ENCODE results near the gene CITED1. TPM values are rescaled to one million over a fixed set of nuclear protein-coding genes. Genes with fewer than 3 reads are reported as not detected.
A peak's percentile ranks its signal among the peaks of the same experiment; 100 is the strongest.

The CITED1 gene
- total RNA-seq, 1 donor from 2014 or later = 6.0 TPM

DNA sequence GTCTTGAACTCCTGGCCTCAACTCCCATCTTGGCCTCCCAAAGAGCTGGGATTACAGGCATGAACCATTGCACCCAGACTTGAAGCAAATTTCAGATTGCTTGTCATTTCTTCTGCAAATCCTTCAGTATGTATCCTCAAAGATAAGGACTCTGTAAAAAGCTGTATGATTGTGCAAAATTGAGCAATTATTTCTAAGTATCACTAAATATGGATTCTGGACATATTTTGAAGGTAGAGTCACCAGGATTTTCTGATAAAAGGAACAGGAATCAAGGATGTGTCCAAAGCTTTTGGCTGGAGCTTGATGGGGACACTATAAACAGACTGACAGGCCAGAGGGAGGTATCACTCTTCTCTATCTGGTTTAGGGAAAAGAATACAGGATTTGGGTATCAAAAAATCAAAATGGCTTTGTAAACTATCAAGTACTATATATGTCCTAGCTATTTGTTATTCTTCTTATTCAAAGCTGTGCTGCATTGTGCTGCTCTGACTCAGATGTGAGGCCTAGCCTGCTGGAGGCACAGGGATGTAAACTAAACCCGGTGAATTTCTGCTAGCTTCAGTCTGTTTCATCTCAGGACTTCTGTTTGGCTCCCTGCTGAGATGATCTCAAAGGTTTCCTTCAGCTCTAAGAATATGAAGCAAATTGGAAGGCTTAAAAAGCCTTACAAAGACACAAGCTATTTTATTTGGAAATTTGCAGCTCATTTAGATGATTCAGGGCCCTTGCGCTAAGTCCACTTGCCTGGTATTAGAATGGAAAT is 36.9 kb downstream of the CITED1 start:
- Mint-ChIP-seq H3K36me3 (peaks cover 40% of the 10 kb centered on the region), H3K27ac (no peak overlapping the region), H3K4me3 (no peak overlapping the region), H3K4me1 (ENCODE audit: unreplicated experiment) (peaks cover 15% of the 10 kb centered on the region), H3K27me3 (no peaks in the 10 kb centered on the region), H3K9me3 (no peaks in the 10 kb centered on the region)
- no peak for DNase-seq (ENCODE audit: extremely low spot score, unreplicated experiment)
- TF ChIP-seq, protein P1, sequence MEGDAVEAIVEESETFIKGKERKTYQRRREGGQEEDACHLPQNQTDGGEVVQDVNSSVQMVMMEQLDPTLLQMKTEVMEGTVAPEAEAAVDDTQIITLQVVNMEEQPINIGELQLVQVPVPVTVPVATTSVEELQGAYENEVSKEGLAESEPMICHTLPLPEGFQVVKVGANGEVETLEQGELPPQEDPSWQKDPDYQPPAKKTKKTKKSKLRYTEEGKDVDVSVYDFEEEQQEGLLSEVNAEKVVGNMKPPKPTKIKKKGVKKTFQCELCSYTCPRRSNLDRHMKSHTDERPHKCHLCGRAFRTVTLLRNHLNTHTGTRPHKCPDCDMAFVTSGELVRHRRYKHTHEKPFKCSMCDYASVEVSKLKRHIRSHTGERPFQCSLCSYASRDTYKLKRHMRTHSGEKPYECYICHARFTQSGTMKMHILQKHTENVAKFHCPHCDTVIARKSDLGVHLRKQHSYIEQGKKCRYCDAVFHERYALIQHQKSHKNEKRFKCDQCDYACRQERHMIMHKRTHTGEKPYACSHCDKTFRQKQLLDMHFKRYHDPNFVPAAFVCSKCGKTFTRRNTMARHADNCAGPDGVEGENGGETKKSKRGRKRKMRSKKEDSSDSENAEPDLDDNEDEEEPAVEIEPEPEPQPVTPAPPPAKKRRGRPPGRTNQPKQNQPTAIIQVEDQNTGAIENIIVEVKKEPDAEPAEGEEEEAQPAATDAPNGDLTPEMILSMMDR (conservative IDR thresholded peaks at IDR 0.05) = no peak

DNA sequence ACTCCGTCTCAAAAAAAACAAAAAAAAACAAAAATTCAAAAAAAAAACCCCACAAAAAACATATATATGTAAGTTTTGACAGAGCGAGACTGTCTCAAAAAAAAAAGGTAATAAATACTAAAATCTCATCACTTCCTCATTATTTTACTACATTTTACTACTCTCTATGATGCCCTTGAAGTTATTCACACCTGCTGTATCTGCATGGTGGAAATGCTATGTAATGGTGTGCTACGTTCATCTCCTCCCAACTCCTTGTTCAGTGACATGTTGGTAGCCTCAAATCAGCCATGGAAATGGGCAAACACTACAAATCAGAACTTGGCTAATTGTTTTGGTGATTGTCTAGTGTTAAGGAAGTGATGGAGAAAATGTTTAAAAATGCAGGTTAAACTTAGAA is 40.5 kb downstream of the CITED1 start:
- no peaks in the 10 kb centered on the region for H3K27me3 Mint-ChIP-seq
- peaks cover 5% of the 10 kb centered on the region for H3K4me1 Mint-ChIP-seq (ENCODE audit: unreplicated experiment)
- H3K9me3 Mint-ChIP-seq = no peaks in the 10 kb centered on the region
- TF ChIP-seq, protein P1 (conservative IDR thresholded peaks at IDR 0.05) = no peak
- H3K4me3 Mint-ChIP-seq = no peak overlapping the region
- H3K27ac Mint-ChIP-seq = no peak overlapping the region
- DNase-seq (ENCODE audit: extremely low spot score, unreplicated experiment) = no peak
- H3K36me3 Mint-ChIP-seq = peaks cover 18% of the 10 kb centered on the region

DNA sequence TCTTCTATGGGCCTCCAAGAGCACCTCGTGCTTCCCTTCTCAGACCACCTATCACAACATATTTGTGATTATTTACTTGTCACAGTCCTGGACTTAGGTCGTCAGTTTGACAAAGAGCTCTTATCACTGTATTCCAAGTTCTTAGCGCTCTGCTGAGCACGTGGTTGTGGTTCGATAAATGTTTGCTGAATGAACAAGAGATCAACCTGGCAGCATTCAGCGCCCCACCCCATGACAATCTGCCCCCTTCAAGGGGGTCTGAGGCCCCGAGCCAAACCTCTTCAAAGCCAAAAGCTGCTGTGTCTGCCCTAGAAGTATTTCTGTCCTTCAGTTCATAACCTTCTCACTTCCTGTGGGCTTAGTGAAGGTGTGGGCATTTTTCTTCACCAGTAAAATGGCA is 43.6 kb downstream of the CITED1 start:
- no peak for DNase-seq (ENCODE audit: extremely low spot score, unreplicated experiment)
- H3K4me1 Mint-ChIP-seq (ENCODE audit: unreplicated experiment) = peaks cover 14% of the 10 kb centered on the region
- no peaks in the 10 kb centered on the region for H3K9me3 Mint-ChIP-seq
- TF ChIP-seq, protein P1 (conservative IDR thresholded peaks at IDR 0.05) = no peak
- H3K27me3 Mint-ChIP-seq = peaks cover 3% of the 10 kb centered on the region
- peak overlapping the region; percentile 68 for H3K27ac Mint-ChIP-seq
- no peaks in the 10 kb centered on the region for H3K36me3 Mint-ChIP-seq
- H3K4me3 Mint-ChIP-seq = no peak overlapping the region

DNA sequence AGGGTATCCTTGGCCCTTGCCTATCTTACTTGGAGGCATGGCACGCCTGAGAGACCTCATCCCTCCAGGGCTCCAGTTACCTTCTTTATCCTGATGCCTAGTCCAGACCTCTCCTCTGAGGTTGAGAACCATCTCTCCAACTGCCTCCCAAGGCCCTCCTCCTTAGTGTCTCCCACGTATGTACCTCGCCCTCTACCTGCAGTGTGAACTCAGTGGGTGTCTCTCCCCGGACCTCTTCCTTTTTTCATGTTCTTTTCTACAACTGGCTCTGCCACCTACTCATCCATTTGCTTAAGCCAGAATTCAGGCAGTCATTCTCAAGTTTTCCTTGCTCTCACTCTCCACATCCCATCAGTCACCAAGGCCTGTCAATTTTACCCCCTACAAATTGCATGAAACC is 45.3 kb downstream of the CITED1 start:
- TF ChIP-seq, protein P1 (conservative IDR thresholded peaks at IDR 0.05) = no peak
- H3K27me3 Mint-ChIP-seq = peaks cover 3% of the 10 kb centered on the region
- no peak overlapping the region for H3K27ac Mint-ChIP-seq
- DNase-seq (ENCODE audit: extremely low spot score, unreplicated experiment) = no peak
- H3K4me1 Mint-ChIP-seq (ENCODE audit: unreplicated experiment) = peaks cover 19% of the 10 kb centered on the region
- no peaks in the 10 kb centered on the region for H3K9me3 Mint-ChIP-seq
- no peak overlapping the region for H3K4me3 Mint-ChIP-seq
- no peaks in the 10 kb centered on the region for H3K36me3 Mint-ChIP-seq

DNA sequence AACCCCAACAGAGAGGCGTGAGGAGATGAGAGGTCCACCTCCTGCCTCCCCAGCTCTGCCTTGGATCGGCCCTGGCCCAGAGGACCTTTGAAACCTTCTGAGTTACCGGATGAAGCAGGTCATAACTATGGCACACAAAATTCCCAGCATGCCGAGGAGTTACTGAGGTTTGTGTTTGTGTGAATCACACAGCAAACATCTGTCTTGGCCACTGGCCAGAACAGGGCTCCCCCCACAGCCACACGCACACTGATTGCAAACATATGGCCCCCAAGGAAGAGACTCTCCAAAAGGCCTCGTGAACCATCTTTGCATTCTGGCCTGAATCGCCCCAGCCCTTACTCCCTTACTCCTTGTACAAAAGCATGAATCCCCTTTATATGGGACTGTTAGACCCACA is 47.5 kb downstream of the CITED1 start:
- TF ChIP-seq, protein P1 (conservative IDR thresholded peaks at IDR 0.05) = no peak
- DNase-seq (ENCODE audit: extremely low spot score, unreplicated experiment) = no peak
- no peaks in the 10 kb centered on the region for H3K9me3 Mint-ChIP-seq
- H3K27ac Mint-ChIP-seq = no peak overlapping the region
- H3K27me3 Mint-ChIP-seq = peaks cover 12% of the 10 kb centered on the region
- no peaks in the 10 kb centered on the region for H3K36me3 Mint-ChIP-seq
- H3K4me3 Mint-ChIP-seq = no peak overlapping the region
- peaks cover 22% of the 10 kb centered on the region for H3K4me1 Mint-ChIP-seq (ENCODE audit: unreplicated experiment)
